HepG2 (cell line): Measurements from ENCODE around the gene XRCC5. TPM values are rescaled to one million over a fixed set of nuclear protein-coding genes. Genes with fewer than 3 reads are reported as not detected.

Experiments used
- ATAC-seq: fragments of 200-7000 bp; cut with Tn5 transposase; 3 replicates; pipeline ENCODE4 v1.9.1; 2020; ENCODE audit warnings: mild to moderate bottlenecking, moderate library complexity
- BruUV-seq: library from RNA; stranded (reverse); fragments of 400-500 nt; replicated peaks from 2 replicates; lab custom pipeline; 2021; lab: Mats Ljungman, UMichigan
- CTCF ChIA-PET: fragments of 300-600 bp; formaldehyde crosslinking; extraction: SDS; loops from one replicate; lab custom pipeline; 2021; ENCODE audit warnings: low total read pairs, inconsistent platforms, low intra/inter-chr PET ratio; lab: Yijun Ruan, JAX
- POLR2A ChIA-PET: fragments of 350-600 bp; sonication (Branson Sonifier 250); formaldehyde crosslinking; loops from one replicate; lab custom pipeline; 2020; ENCODE audit warnings: antibody characterized with exemption, inconsistent platforms; lab: Yijun Ruan, JAX
- DNase-seq: peaks from one replicate; pipeline ENCODE4 v3.0.0-alpha.2; 2015; ENCODE audit warnings: low spot score
- FAIRE-seq: peaks from 3 replicates; lab custom pipeline; 2011; peaks lifted over from hg19 to GRCh38; lab: Jason Lieb, UNC
- H2AFZ ChIP-seq: one replicate; pipeline ENCODE4 v1.6.1; 2011; ENCODE audit warnings: low read length, inconsistent platforms
- H3K27ac ChIP-seq: fragments of 300-600 bp; 3 replicates; pipeline ENCODE4 v1.8.0; 2011; ENCODE audit warnings: mixed run types, mild to moderate bottlenecking, mixed read lengths, low read length, inconsistent platforms; ENCODE audit not compliant: insufficient read depth; ENCODE audit errors: extremely low read length
- H3K27me3 ChIP-seq, 2 experiments: fragments of 200-600 bp in 1 of 2; 2 replicates in 1 of 2; 3 replicates in 1 of 2; pipeline versions ENCODE4 v1.6.0 to v1.8.0; 2011; ENCODE audit warnings: low read length in 2 of 2, mild to moderate bottlenecking in 2 of 2, moderate library complexity in 2 of 2, inconsistent platforms in 1 of 2; ENCODE audit not compliant: insufficient read depth in 2 of 2, control insufficient read depth in 1 of 2
- H3K36me3 ChIP-seq, 2 experiments: fragments of 200-600 bp in 1 of 2; replicated peaks in 1 of 2; 2 replicates in 1 of 2; 3 replicates in 1 of 2; pipeline versions ENCODE4 v1.5.1 to v1.8.0; 2011; ENCODE audit warnings: low read length in 2 of 2, inconsistent platforms in 1 of 2; ENCODE audit not compliant: insufficient read depth in 2 of 2, control insufficient read depth in 1 of 2
- H3K4me1 ChIP-seq: 2 replicates; pipeline ENCODE4 v1.5.1; 2012; ENCODE audit warnings: low read length, inconsistent platforms; ENCODE audit not compliant: insufficient read depth
- H3K4me2 ChIP-seq: 2 replicates; pipeline ENCODE4 v1.6.0; 2011; ENCODE audit warnings: low read depth, low read length, inconsistent platforms
- H3K4me3 ChIP-seq, 3 experiments: fragments of 200-600 bp in 1 of 3; sonication (generic), shearing (Covaris generic) in 1 of 3; replicated peaks in 1 of 3; 2 replicates each; pipeline ENCODE4 v1.5.1; 2011 to 2016; ENCODE audit warnings: low read length in 3 of 3, inconsistent platforms in 2 of 3, low read depth in 2 of 3, mild to moderate bottlenecking in 2 of 3, control low read depth in 1 of 3, mixed read lengths in 1 of 3; ENCODE audit not compliant: insufficient read depth in 1 of 3
- H3K79me2 ChIP-seq: one replicate; pipeline ENCODE4 v1.6.1; 2011; ENCODE audit warnings: low read length, inconsistent platforms; ENCODE audit not compliant: insufficient read depth
- H3K9ac ChIP-seq: 2 replicates; pipeline ENCODE4 v1.6.0; 2011; ENCODE audit warnings: mild to moderate bottlenecking, low read depth, low read length, inconsistent platforms; ENCODE audit not compliant: insufficient read depth
- H3K9me3 ChIP-seq: 2 replicates; pipeline ENCODE4 v1.5.1; 2012; ENCODE audit warnings: mild to moderate bottlenecking, low read length
- H4K20me1 ChIP-seq: 2 replicates; pipeline ENCODE4 v1.6.0; 2011; ENCODE audit warnings: inconsistent platforms, mild to moderate bottlenecking, low read length, moderate library complexity; ENCODE audit not compliant: insufficient read depth
- FOXP1 ChIP-seq, 2 experiments: fragments of 450-650 bp in 1 of 2; IDR thresholded peaks; 2 replicates each; pipeline ENCODE4 v1.6.1; 2017 to 2018; ENCODE audit warnings: antibody characterized with exemption in 1 of 2
- MTF1 ChIP-seq: sonication (generic); formaldehyde crosslinking; IDR thresholded peaks from 2 replicates; pipeline ENCODE4 v1.5.0; 2020; ENCODE audit warnings: missing genetic modification reagents
- NKX3-1 ChIP-seq: sonication (generic); formaldehyde crosslinking; IDR thresholded peaks from 2 replicates; pipeline ENCODE4 v1.5.0; 2020; ENCODE audit warnings: missing genetic modification reagents
- RBM22 ChIP-seq: fragments of 200-400 bp; formaldehyde crosslinking; optimal IDR thresholded peaks from 2 replicates; pipeline ENCODE3; 2017; ENCODE audit warnings: mild to moderate bottlenecking, low read length, moderate library complexity
- RFX3 ChIP-seq: IDR thresholded peaks from 2 replicates; pipeline ENCODE4 v1.6.1; 2016; ENCODE audit warnings: missing biosample characterization, missing genetic modification reagents
- SNAI1 ChIP-seq: sonication (generic); formaldehyde crosslinking; IDR thresholded peaks from 2 replicates; pipeline ENCODE4 v1.5.0; 2020; ENCODE audit warnings: mild to moderate bottlenecking, missing genetic modification reagents, borderline replicate concordance
- XBP1 ChIP-seq: sonication (generic); formaldehyde crosslinking; IDR thresholded peaks from 2 replicates; pipeline ENCODE4 v1.5.0; 2020; ENCODE audit warnings: missing genetic modification reagents
- ZFP36L1 ChIP-seq: sonication (generic); formaldehyde crosslinking; IDR thresholded peaks from 2 replicates; pipeline ENCODE4 v1.8.0; 2022; ENCODE audit warnings: mild to moderate bottlenecking, missing genetic modification reagents, moderate library complexity
- ZNF570 ChIP-seq: sonication (generic); formaldehyde crosslinking; IDR thresholded peaks from 2 replicates; pipeline ENCODE4 v1.4.0; 2020; ENCODE audit warnings: mild to moderate bottlenecking, missing genetic modification reagents, borderline replicate concordance
- ZNF652 ChIP-seq: IDR thresholded peaks from 2 replicates; pipeline ENCODE4 v1.6.1; 2016; ENCODE audit warnings: low read depth, borderline replicate concordance
- WGBS: methylation state at CpG from one replicate; pipeline ENCODE4 v1.1.6; 2017; ENCODE audit warnings: low lambda C conversion rate; 5-methylcytosine and 5-hydroxymethylcytosine counted together
- in situ Hi-C: cut with HindIII; loops from 2 replicates; pipeline ENCODE4 v1.10.0; 2017; ENCODE audit warnings: low pct_unique_long_range_greater_than_20kb; ENCODE audit not compliant: extremely low pct_ligation_motif_present
- intact Hi-C: fragments of 100-400 bp; cut with micrococcal nuclease; formaldehyde crosslinking; loops from one replicate; pipeline ENCODE4 v1.10.0; 2022; ENCODE audit not compliant: unreplicated experiment
- polyA plus RNA-seq, 8 experiments: library from polyadenylated mRNA; depleted of rRNA in 3 of 8; stranded (reverse) in 7 of 8; unstranded in 1 of 8; fragments of >200 nt; fragmentation: Illumina TruSeq in 4 of 8; extraction: Trizol in 4 of 8; gene quantifications; 2 replicates each; pipeline versions ENCODE4 v1.2.1 to v1.2.3, GENCODE V29; 2011 to 2016; ENCODE audit warnings: low read depth in 4 of 8, missing spikeins in 1 of 8, mixed read lengths in 1 of 8; ENCODE audit not compliant: insufficient read depth in 1 of 8
- total RNA-seq, 5 experiments: library from RNA; depleted of rRNA; stranded (reverse); fragments of >200 nt; fragmentation: Illumina TruSeq; extraction: Trizol; gene quantifications; 2 replicates each; pipeline ENCODE4 v1.2.3, GENCODE V29; 2016; ENCODE audit warnings: low read depth in 1 of 5
- TF ChIP-seq, protein P1 (sequence below): sonication (generic); formaldehyde crosslinking; IDR thresholded peaks from 2 replicates; pipeline ENCODE4 v1.5.0; 2020; ENCODE audit warnings: missing genetic modification reagents
- TF ChIP-seq, protein P2 (sequence below): sonication (generic); formaldehyde crosslinking; IDR thresholded peaks from 2 replicates; pipeline ENCODE4 v1.5.0; 2020; ENCODE audit warnings: missing genetic modification reagents, mild to moderate bottlenecking, borderline replicate concordance

XRCC5 gene
- total and polyA plus RNA-seq, 2 of the 13 experiments (the other 11 are each of a cell fraction or from before 2014, with no cell fraction given), result 264 to 454 TPM

DNA sequence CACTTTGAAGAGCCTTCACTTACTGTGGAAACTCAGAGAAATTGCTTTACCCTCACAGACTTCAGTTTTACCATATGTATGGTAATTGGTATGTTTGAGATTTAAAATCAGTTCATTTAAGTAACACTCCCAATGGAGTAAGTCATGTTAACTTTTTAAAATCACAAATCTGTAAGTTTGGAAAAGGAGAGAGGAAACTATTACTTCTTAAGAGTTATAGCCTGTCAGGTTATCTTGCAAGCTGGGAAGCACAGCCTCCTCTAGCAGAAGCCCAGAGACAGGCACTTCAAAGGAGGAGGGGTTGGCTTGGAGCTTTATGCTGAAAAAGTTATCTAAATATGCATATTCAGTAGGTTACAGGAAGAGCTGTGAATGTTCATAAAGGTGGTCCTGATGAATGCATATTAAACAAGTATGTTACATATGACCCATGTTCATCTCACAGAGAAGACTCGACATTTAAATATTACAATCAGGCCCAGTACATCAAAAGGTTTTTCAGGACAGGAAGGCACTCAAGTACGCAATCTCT, 102.5 kb downstream of the XRCC5 start (continued):
- TF ChIP-seq MTF1 (CRISPR knock-in tag) (no peak), RFX3 (CRISPR knock-in tag) (no peak), NKX3-1 (CRISPR knock-in tag) (no peak), ZFP36L1 (CRISPR knock-in tag) (no peak), SNAI1 (CRISPR knock-in tag) (no peak), ZNF570 (CRISPR knock-in tag) (no peak), FOXP1 (IDR thresholded peaks at IDR 0.05) (no peak), FOXP1 (CRISPR knock-in tag; IDR thresholded peaks at IDR 0.05) (no peak), XBP1 (no peak)
- TF ChIP-seq, protein P1, sequence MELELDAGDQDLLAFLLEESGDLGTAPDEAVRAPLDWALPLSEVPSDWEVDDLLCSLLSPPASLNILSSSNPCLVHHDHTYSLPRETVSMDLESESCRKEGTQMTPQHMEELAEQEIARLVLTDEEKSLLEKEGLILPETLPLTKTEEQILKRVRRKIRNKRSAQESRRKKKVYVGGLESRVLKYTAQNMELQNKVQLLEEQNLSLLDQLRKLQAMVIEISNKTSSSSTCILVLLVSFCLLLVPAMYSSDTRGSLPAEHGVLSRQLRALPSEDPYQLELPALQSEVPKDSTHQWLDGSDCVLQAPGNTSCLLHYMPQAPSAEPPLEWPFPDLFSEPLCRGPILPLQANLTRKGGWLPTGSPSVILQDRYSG (CRISPR knock-in tag), result no peak

- ChIA-PET POLR2A (no interaction called here), CTCF (no interaction called here)
- no peaks in the 10 kb centered on the region for H3K79me2 ChIP-seq
- H3K4me1 ChIP-seq, result no peaks in the 10 kb centered on the region
- H3K27ac ChIP-seq, result no peak overlapping the region
- TF ChIP-seq ZNF652 (peak; percentile 55; the same call in 1 of the 2 replicates), RBM22 (peak; percentile 56)
- TF ChIP-seq, protein P2, sequence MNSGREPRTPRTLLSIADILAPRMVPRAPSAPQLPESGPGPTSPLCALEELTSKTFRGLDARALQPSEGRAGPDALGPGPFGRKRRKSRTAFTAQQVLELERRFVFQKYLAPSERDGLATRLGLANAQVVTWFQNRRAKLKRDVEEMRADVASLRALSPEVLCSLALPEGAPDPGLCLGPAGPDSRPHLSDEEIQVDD (CRISPR knock-in tag), result no peak
- no peaks in the 10 kb centered on the region for H3K27me3 ChIP-seq
- 97% methylated on average over 2 of the region's 2 CpGs for WGBS
- peaks cover under 1 to 2% of the 10 kb centered on the region in 2 experiments; a peak in 2 of 5 replicates for H3K36me3 ChIP-seq
- H4K20me1 ChIP-seq, result no peaks in the 10 kb centered on the region
- ATAC-seq (no peak), DNase-seq (no peak), FAIRE-seq (no peak)
- BruUV-seq, result no TSS peak
- no peak overlapping the region for H3K4me3 ChIP-seq
- in situ Hi-C loops (no loop called here), intact Hi-C loops (no loop called here)
- H2AFZ ChIP-seq, result no peak overlapping the region
- H3K4me2 ChIP-seq, result no peak overlapping the region
- no peak overlapping the region for H3K9ac ChIP-seq
- H3K9me3 ChIP-seq, result no peaks in the 10 kb centered on the region
Observed at GRCh38 chr2:216214768-216215167, 105.6 kb downstream of the XRCC5 start.
